Measurements from ENCODE around the gene RLN1.

- TF ChIP-seq POLR2AphosphoS5 (IDR thresholded peaks at IDR 0.05) = no peak
- no peak for TF ChIP-seq CTCF (IDR thresholded peaks at IDR 0.05)
Observed at GRCh38 chr9:5352637-5353248, 13.1 kb upstream of the RLN1 start.

Measured in prostate gland (tissue), 2 donors.